ENCODE results near the gene PARVG.

DNA sequence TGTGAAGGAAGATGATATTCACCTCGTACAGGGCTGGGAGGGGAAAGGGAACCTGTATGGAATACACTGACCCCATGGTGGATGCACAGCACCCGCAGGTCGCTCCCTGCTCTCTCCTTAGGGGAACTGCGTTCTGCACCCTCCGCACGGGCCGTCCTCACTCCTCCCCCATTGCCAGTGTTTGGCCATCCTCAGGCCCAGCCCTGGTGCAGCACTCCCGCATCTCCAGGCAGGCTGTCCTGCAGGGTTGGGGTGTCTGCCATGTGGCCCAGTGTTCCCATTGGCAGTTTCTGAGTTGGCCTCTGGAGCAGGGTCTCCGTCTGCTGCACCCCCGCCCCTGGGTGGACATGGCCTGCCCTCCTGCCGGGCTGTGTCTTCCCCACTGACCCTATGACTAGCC, 19.1 kb upstream of the PARVG start:
- TF ChIP-seq, protein P1, sequence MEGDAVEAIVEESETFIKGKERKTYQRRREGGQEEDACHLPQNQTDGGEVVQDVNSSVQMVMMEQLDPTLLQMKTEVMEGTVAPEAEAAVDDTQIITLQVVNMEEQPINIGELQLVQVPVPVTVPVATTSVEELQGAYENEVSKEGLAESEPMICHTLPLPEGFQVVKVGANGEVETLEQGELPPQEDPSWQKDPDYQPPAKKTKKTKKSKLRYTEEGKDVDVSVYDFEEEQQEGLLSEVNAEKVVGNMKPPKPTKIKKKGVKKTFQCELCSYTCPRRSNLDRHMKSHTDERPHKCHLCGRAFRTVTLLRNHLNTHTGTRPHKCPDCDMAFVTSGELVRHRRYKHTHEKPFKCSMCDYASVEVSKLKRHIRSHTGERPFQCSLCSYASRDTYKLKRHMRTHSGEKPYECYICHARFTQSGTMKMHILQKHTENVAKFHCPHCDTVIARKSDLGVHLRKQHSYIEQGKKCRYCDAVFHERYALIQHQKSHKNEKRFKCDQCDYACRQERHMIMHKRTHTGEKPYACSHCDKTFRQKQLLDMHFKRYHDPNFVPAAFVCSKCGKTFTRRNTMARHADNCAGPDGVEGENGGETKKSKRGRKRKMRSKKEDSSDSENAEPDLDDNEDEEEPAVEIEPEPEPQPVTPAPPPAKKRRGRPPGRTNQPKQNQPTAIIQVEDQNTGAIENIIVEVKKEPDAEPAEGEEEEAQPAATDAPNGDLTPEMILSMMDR (IDR thresholded peaks at IDR 0.05; ENCODE audit: insufficient read depth, low read length): no peak
- TF ChIP-seq POLR2AphosphoS5 (IDR thresholded peaks at IDR 0.05; ENCODE audit: low read depth) (no peak), GABPA (IDR thresholded peaks at IDR 0.05; ENCODE audit: low read depth) (no peak)

Data from HL-60 (cell line).